EL (cell line): ENCODE results near the gene TFCP2L1.

Experiments
- DNase-seq: peaks from one replicate; pipeline ENCODE4 v3.0.0-alpha.2; 2016

The TFCP2L1 gene

GRCh38 chr2:121213386-121213785 lies 71.6 kb downstream of the TFCP2L1 start:
- no peak for DNase-seq

GRCh38 chr2:121212661-121213325 lies 72.2 kb downstream of the TFCP2L1 start:
- no peak for DNase-seq

- DNase-seq, result no peak
Measured at GRCh38 chr2:121211689-121212151, 73.3 kb downstream of the TFCP2L1 start.

- DNase-seq, result no peak
Measured at GRCh38 chr2:121211251-121211650, 73.8 kb downstream of the TFCP2L1 start.

- DNase-seq, result no peak
Measured at GRCh38 chr2:121210691-121211090, 74.3 kb downstream of the TFCP2L1 start.

- DNase-seq, result no peak
Measured at GRCh38 chr2:121209014-121209610, 75.9 kb downstream of the TFCP2L1 start.

GRCh38 chr2:121207494-121207893 lies 77.5 kb downstream of the TFCP2L1 start:
- no peak for DNase-seq

GRCh38 chr2:121205321-121205942 lies 79.6 kb downstream of the TFCP2L1 start:
- DNase-seq, result no peak

GRCh38 chr2:121203591-121204249 lies 81.3 kb downstream of the TFCP2L1 start:
- DNase-seq, result no peak

- DNase-seq, result no peak
Measured at GRCh38 chr2:121202541-121203310, 82.3 kb downstream of the TFCP2L1 start.

GRCh38 chr2:121201796-121202195 lies 83.2 kb downstream of the TFCP2L1 start:
- DNase-seq, result no peak

GRCh38 chr2:121200419-121201315 lies 84.3 kb downstream of the TFCP2L1 start:
- no peak for DNase-seq

GRCh38 chr2:121200011-121200347 lies 85.0 kb downstream of the TFCP2L1 start:
- DNase-seq, result no peak

GRCh38 chr2:121199281-121200010 lies 85.6 kb downstream of the TFCP2L1 start:
- no peak for DNase-seq

- peak; percentile 66 for DNase-seq
Measured at GRCh38 chr2:121197369-121198091, 87.5 kb downstream of the TFCP2L1 start.

- no peak for DNase-seq
Measured at GRCh38 chr2:121196849-121197155, 88.2 kb downstream of the TFCP2L1 start.

GRCh38 chr2:121196132-121196848 lies 88.7 kb downstream of the TFCP2L1 start:
- no peak for DNase-seq

GRCh38 chr2:121195036-121195435 lies 90.0 kb downstream of the TFCP2L1 start:
- no peak for DNase-seq

- no peak for DNase-seq
Measured at GRCh38 chr2:121194626-121195025, 90.4 kb downstream of the TFCP2L1 start.

- no peak for DNase-seq
Measured at GRCh38 chr2:121193185-121193584, 91.8 kb downstream of the TFCP2L1 start.
